IMR-90 (cell line): ENCODE data around the gene FOXN3.

Experiments
- BHLHE40 ChIP-seq: fragments of 150-350 bp; IDR thresholded peaks from 2 replicates; pipeline ENCODE4 v1.6.1; 2016; ENCODE audit warnings: mild to moderate bottlenecking, low read depth, low read length
- CEBPB ChIP-seq: IDR thresholded peaks from 2 replicates; pipeline ENCODE4 v1.6.1; 2012; ENCODE audit warnings: low read depth, low read length, improper control_type of control experiment
- CTCF ChIP-seq: conservative IDR thresholded peaks from 2 replicates; pipeline ENCODE4 v1.5.1; 2012; ENCODE audit warnings: mild to moderate bottlenecking, low read depth, low read length, improper control_type of control experiment
- MAFK ChIP-seq: IDR thresholded peaks from 2 replicates; pipeline ENCODE4 v1.6.1; 2012; ENCODE audit warnings: low read depth, low read length, improper control_type of control experiment
- MAZ ChIP-seq: IDR thresholded peaks from 2 replicates; pipeline ENCODE4 v1.6.1; 2012; ENCODE audit warnings: low read depth, mild to moderate bottlenecking, low read length, improper control_type of control experiment, moderate library complexity, borderline replicate concordance
- MXI1 ChIP-seq: IDR thresholded peaks from 2 replicates; pipeline ENCODE4 v1.6.1; 2012; ENCODE audit warnings: low read depth, mild to moderate bottlenecking, low read length, moderate library complexity, borderline replicate concordance
- POLR2A ChIP-seq: IDR thresholded peaks from 2 replicates; pipeline ENCODE4 v1.6.1; 2012; ENCODE audit warnings: mild to moderate bottlenecking, low read depth, low read length
- RAD21 ChIP-seq: IDR thresholded peaks from 2 replicates; pipeline ENCODE4 v1.6.1; 2012; ENCODE audit warnings: low read length, improper control_type of control experiment
- RCOR1 ChIP-seq: IDR thresholded peaks from 2 replicates; pipeline ENCODE4 v1.6.1; 2012; ENCODE audit warnings: mild to moderate bottlenecking, low read length, improper control_type of control experiment; ENCODE audit not compliant: insufficient replicate concordance
- USF2 ChIP-seq: fragments of 150-350 bp; IDR thresholded peaks from 2 replicates; pipeline ENCODE4 v1.6.1; 2017; ENCODE audit warnings: mild to moderate bottlenecking, antibody characterized with exemption, low read length, low read depth

- TF ChIP-seq CTCF (no peak), POLR2A (no peak), RCOR1 (no peak), MAZ (no peak), RAD21 (no peak), MXI1 (no peak), BHLHE40 (no peak), CEBPB (no peak), USF2 (no peak), MAFK (no peak)
These were observed 309.4 kb downstream of the FOXN3 start for GRCh38 chr14:89107626-89108025.
